T-helper 1 cell treated with Interleukin-12 subunit alpha and Interleukin-12 subunit beta and Interleukin-4 antibody, amounts not matched to agents 30 μg/mL and 1 μg/mL, for 36 hours (primary cell): ENCODE data around the gene RASA3.
"Not testable (repeated sequence)": the region's sequence is repeated elsewhere in the genome, so short reads cannot be mapped to it uniquely, and the experiment has no call there.

Source experiments
- H3K27ac Mint-ChIP-seq: one replicate; pipeline ENCODE4 v1.8.0; 2021; ENCODE audit warnings: mild to moderate bottlenecking, mixed read lengths
- H3K27me3 Mint-ChIP-seq: one replicate; pipeline ENCODE4 v1.8.0; 2021; ENCODE audit warnings: low read depth, mixed read lengths
- H3K36me3 Mint-ChIP-seq: one replicate; pipeline ENCODE4 v1.8.0; 2021; ENCODE audit warnings: low read depth, mixed read lengths
- H3K4me1 Mint-ChIP-seq: one replicate; pipeline ENCODE4 v1.8.0; 2021; ENCODE audit warnings: low read depth, mixed read lengths
- H3K4me3 Mint-ChIP-seq: one replicate; pipeline ENCODE4 v1.8.0; 2021; ENCODE audit warnings: mild to moderate bottlenecking, moderate library complexity, mixed read lengths
- H3K9me3 Mint-ChIP-seq: one replicate; pipeline ENCODE4 v1.8.0; 2021; ENCODE audit warnings: mixed read lengths

Gene RASA3

DNA sequence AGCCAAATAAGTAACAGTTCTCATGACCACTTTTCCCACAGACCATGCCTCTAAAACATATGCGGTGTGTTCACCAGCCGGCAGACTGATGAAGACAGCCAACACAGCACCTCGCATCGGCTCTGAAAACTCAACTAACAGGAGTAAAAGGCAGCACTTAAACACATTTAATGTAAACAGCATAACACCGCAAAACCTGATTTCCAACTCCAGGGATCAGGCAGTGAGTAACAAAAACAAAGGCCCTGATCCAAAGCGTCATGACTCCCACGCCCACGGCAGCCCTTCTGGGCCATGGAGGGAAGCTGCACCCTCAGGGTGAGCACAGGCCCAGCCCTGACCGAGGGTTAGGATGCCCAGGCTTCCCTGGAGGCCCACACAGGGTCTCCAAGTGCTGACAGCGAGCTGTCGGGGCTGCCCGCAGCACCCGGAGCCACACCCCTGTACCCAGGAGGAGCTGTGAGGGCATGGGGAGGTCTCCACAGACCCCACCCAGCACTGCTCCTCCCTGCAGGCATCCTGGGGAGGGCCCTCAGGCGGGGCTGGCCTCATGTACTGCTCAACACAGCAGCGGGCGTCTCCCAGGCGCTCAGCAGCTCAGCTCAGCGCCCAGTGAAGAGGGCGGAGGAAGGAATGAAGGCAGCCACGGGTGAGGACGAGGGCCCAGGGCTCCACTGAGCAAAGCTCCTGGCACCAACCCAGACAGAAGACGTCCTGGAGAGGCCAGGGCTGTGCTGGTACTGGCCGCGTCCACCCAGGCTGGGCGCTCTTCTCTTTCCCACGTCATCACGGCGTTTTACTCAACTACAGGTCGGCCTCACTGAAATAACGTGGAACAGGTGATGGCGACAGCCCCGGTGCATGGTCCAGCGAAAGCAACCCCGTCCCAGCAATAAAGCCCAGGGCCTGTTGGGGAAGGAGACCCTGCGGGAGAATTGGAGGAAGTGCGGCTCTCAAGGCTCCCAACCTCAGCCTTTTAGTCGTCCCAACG is 53.7 kb downstream of the RASA3 start:
- Mint-ChIP-seq H3K4me1 (peaks cover 7% of the 10 kb centered on the region), H3K4me3 (no peak overlapping the region), H3K36me3 (peaks cover 19% of the 10 kb centered on the region), H3K9me3 (no peaks in the 10 kb centered on the region), H3K27me3 (no peaks in the 10 kb centered on the region), H3K27ac (no peak overlapping the region)

DNA sequence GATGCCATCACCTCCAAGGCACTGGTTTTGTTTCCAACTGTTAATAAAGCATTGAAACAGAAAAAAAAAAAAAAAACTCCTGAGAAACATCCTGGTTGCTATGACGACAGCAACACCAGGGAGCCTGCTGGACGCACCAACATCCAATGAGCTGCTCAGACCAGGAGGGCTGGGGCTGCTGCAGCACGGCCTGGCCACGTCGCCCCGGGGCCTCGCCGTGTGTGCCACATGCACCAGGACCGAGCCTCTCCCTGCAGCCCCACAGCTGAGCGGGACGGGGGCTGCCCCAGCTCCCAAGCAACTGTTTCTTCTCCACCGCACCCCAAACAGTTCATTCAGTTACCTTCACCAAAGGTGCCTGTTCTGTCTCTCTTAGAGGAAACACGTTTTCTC is 54.5 kb downstream of the RASA3 start:
- no peak overlapping the region for H3K4me3 Mint-ChIP-seq
- peaks cover 7% of the 10 kb centered on the region for H3K4me1 Mint-ChIP-seq
- no peaks in the 10 kb centered on the region for H3K27me3 Mint-ChIP-seq
- no peak overlapping the region for H3K27ac Mint-ChIP-seq
- H3K9me3 Mint-ChIP-seq = no peaks in the 10 kb centered on the region
- peaks cover 18% of the 10 kb centered on the region for H3K36me3 Mint-ChIP-seq

DNA sequence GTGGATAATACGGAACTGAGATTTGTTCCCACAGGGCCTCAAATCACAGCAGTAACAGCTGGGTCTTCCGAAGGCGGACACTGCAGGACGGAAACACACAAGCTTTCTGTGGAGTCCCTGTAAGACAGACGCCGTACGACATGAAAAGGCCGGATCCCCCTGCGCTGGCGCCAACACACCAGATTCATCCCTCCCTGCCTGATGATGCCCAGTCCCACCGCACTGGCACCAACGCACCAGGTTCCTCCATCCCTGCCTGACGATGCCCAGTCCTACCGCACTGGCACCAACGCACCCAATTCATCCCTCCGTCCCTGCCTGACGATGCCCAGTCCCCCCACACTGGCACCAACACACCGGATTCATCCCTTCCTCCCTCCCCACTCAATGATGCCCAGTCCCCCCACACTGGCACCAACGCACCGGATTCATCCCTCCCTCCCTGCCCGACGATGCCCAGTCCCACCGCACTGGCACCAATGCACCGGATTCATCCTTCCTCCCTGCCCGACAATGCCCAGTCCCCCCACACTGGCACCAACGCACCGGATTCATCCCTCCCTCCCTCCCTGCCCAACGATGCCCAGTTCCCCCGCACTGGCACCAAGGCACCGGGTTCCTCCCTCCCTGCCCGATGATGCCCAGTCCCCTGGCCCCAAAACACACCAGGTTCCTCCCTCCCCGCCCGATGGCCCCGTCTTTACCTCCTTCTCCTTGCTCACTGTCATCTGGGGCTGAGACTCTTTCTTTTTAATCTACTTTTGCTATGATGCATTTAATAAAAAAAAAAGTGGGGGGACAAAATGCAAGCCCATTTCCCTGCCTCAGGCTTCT is 55.1 kb downstream of the RASA3 start:
- H3K4me1 Mint-ChIP-seq = peaks cover 7% of the 10 kb centered on the region
- H3K27ac Mint-ChIP-seq = no peak overlapping the region
- no peak overlapping the region for H3K4me3 Mint-ChIP-seq
- peaks cover 3% of the 10 kb centered on the region for H3K9me3 Mint-ChIP-seq
- H3K27me3 Mint-ChIP-seq = no peaks in the 10 kb centered on the region
- peaks cover 23% of the 10 kb centered on the region for H3K36me3 Mint-ChIP-seq

DNA sequence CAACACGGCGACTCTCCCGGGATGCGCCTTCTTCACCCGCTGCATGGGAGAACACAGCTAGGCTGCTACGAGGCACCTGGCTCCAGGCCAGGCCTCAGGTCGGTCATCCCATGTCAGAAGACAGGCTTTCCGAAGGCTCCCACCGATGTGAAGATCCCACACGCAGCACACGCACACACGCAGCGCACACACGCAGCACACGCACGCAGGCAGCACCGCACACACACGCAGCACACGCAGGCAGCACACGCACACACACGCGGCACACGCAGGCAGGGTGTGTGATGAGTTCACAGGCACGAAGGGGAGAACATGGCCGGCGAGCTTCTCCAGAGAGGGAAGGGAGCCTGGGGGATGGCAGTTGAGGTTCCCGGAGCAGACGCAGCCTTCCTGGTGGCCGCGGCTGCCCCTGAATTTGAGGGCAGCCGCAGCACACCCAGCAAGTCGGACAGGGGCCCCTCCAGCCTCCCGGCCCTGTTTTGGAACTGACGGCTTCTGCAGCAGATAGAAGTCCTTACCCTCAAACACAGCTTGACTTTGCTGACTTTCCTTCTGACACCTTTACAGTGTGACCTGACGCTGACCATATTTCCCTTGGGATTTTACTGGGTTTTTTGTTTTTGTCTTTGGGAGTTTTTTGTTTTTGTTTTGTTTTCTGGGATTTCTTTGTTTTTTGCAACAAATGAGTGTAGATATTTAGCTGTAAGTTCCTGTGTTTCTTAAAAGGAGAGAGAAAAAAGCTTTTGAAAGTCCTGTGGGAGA is 55.9 kb downstream of the RASA3 start:
- Mint-ChIP-seq H3K4me3 (no peak overlapping the region), H3K4me1 (peaks cover 11% of the 10 kb centered on the region), H3K27ac (no peak overlapping the region), H3K9me3 (peaks cover 7% of the 10 kb centered on the region), H3K27me3 (no peaks in the 10 kb centered on the region), H3K36me3 (peaks cover 30% of the 10 kb centered on the region)

DNA sequence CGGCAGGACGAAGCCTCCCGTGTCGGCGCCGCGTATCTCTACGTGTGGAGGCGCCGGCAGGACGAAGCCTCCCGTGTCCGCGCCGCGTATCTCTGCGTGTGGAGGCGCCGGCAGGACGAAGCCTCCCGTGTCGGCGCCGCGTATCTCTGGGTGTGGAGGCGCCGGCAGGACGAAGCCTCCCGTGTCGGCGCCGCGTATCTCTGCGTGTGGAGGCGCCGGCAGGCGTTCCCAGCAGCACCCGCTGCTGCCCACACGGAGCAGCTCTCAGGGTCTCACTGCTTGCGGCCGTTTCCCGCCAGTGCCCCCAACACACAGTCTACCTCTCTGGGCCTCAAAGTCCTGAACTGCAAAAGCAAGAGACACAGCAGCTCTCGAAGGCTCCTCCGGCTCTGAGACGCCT is 56.6 kb downstream of the RASA3 start:
- Mint-ChIP-seq H3K9me3 (peaks cover 12% of the 10 kb centered on the region), H3K4me1 (peaks cover 14% of the 10 kb centered on the region), H3K36me3 (peaks cover 34% of the 10 kb centered on the region)
- H3K27ac Mint-ChIP-seq, H3K27me3 Mint-ChIP-seq, H3K4me3 Mint-ChIP-seq: not testable (repeated sequence)

DNA sequence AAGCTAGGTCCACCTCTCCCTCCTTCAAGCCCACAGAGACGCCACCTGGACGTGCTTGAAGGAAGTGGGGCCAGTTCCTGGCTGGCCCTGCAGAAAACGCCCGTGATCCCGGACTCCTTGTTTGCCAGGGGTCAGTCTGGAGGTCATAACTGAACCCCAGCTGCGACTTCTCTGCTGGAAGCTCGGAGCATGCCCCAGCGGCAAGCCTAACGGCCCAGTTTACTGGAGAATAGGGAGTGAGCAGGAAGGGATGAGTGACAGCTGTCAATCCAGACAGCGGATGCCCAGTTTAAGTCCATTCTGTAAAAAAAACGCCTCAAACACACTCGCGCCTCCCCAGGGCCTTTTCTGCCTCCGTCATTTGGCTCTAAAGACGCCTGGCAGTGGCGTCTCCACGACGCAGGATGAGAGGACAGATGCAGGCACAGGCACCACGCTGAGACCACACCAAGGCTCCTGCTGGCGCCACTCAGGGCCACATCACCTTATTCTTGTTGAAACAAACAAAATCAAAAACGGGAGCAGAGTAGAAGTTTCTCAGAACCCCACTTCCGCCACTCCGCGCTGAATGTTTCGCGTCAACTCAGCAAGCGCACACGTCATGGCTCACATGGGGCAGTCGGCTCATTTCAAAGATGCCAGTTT is 57.6 kb downstream of the RASA3 start:
- no peak overlapping the region for H3K4me3 Mint-ChIP-seq
- peaks cover 13% of the 10 kb centered on the region for H3K9me3 Mint-ChIP-seq
- H3K27me3 Mint-ChIP-seq = no peaks in the 10 kb centered on the region
- H3K4me1 Mint-ChIP-seq = peaks cover 14% of the 10 kb centered on the region
- no peak overlapping the region for H3K27ac Mint-ChIP-seq
- H3K36me3 Mint-ChIP-seq = peaks cover 34% of the 10 kb centered on the region

DNA sequence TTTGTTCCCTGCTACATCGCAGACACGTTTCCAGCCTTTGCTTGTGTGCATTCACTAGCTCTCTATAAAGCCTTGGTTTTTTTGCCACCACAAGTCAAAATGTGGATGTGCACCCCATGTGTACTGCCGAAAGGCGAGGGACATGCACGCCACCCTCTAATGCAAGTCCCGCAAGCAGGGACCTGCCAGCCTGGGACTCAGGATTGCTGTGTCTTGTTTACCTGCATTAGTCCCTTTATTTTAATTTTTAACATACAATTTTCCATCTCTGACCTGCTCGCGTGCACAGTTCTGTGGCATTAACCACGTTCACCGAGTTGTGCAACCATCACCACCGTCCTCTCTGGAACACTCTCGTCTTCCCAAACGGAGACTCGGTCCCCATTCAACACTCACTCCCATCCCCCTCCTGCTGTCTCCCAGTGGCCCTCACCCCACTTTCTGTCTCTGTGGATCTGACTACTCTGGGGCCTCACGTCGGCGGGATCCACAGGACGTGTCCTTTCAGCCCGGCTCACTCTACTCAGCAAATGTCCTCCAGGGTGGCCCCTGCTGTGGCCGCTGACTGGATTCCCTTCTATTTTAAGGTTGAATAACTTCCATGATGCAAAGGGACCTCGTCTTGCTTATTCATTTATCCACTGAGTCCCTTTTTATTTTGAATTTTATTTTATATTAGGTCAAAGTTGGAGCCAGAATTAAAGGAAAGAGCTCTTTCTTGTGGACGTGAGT is 58.4 kb downstream of the RASA3 start:
- Mint-ChIP-seq H3K27me3 (no peaks in the 10 kb centered on the region), H3K4me1 (peaks cover 13% of the 10 kb centered on the region), H3K36me3 (peaks cover 34% of the 10 kb centered on the region), H3K4me3 (no peak overlapping the region), H3K9me3 (peaks cover 13% of the 10 kb centered on the region), H3K27ac (no peak overlapping the region)

DNA sequence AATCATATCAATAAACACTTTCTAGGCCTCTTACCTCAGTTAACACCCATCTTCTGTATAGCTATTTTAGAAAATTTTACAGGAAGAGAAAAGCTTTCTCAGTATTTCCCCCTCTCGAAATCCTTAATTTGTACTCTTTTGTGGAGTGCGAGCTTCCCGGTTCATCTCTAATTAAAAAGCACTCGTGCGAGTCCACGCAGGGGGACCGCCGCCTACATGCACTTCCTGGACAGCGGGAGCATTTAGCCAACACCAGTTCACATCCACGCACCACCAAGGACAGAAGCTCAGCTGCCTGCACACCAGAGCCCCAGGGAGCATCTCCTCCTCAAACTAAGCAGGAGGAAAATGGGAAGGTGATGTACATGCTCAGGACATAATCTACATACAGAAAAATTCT is 60.0 kb downstream of the RASA3 start:
- Mint-ChIP-seq H3K4me3 (no peak overlapping the region), H3K9me3 (peaks cover 13% of the 10 kb centered on the region), H3K4me1 (peaks cover 29% of the 10 kb centered on the region), H3K36me3 (peaks cover 48% of the 10 kb centered on the region), H3K27ac (no peak overlapping the region), H3K27me3 (no peaks in the 10 kb centered on the region)

DNA sequence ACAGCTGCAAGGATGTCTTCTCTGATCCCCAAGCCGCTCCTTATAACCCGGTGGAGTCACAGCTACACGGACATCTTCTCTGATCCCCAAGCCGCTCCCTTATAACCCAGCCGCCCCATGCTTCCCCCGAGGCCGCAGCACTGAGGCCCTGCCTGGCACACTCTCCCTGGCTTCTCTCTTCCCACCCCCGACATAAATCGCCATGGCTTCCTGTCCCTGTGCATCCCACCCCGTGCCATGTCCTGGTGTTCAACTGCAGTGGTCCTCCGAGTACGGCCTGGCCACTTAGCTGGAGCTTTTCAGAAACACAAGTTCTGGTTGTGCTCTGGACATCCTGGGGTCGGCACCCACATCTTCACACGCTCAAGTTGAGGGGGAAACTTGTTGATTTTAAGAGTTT is 60.4 kb downstream of the RASA3 start:
- H3K27ac Mint-ChIP-seq = no peak overlapping the region
- no peaks in the 10 kb centered on the region for H3K27me3 Mint-ChIP-seq
- H3K4me3 Mint-ChIP-seq = no peak overlapping the region
- H3K4me1 Mint-ChIP-seq = peaks cover 32% of the 10 kb centered on the region
- H3K9me3 Mint-ChIP-seq = peaks cover 13% of the 10 kb centered on the region
- H3K36me3 Mint-ChIP-seq = peaks cover 49% of the 10 kb centered on the region

DNA sequence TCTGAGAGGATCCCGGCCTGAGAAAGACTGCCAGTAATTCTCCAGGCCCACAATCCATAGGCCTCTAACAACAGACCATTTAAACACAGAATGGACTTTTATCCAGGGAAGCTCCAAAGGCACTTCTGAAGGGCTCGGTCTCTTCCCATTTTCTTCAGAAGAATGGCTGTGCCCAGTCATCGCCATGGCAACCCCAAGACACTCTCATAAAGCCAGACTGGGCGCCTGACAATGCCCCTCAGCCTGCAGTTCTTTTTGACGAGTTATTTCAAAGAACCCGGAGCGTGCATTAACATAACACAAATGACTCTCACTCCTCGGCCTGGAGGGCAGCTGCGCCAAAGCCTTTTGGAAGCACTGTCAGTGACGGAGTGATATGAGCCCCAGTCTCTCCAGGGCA is 61.0 kb downstream of the RASA3 start:
- H3K4me3 Mint-ChIP-seq = no peak overlapping the region
- H3K9me3 Mint-ChIP-seq = peaks cover 13% of the 10 kb centered on the region
- peaks cover 34% of the 10 kb centered on the region for H3K4me1 Mint-ChIP-seq
- peaks cover 46% of the 10 kb centered on the region for H3K36me3 Mint-ChIP-seq
- H3K27me3 Mint-ChIP-seq = no peaks in the 10 kb centered on the region
- H3K27ac Mint-ChIP-seq = no peak overlapping the region

DNA sequence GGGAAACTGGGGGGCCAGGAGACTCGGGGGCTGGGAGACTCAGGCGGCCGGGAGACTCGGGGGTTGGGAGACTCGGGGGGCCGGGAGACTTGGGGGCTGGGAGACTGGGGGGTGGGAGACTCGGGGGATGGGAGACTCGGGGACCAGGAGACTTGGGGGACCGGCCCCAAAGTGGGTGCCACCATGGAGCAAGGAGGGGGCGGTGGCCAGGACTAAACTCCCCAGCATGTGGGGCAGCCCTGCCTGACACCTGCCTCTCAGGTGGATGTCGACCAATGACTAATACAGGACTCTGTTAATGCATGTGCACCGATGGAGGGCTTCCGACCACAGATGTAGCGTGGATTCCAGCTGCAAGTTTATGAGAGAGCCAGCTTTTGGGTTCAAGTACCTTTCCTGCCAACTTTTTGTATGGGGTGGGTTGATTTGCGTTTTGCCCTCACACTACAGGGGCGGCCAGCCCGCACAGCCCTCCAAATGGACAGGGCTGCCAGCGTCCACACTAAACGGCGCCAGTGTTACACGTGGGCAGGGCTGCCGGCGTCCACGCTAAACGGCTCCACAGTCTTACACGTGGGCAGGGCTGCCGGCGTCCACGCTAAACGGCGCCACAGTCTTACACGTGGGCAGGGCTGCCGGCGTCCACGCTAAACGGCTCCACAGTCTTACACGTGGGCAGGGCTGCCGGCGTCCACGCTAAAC is 62.2 kb downstream of the RASA3 start:
- Mint-ChIP-seq H3K9me3 (peaks cover 13% of the 10 kb centered on the region), H3K4me3 (no peak overlapping the region), H3K36me3 (peaks cover 49% of the 10 kb centered on the region), H3K27ac (no peak overlapping the region), H3K4me1 (peaks cover 44% of the 10 kb centered on the region), H3K27me3 (no peaks in the 10 kb centered on the region)

DNA sequence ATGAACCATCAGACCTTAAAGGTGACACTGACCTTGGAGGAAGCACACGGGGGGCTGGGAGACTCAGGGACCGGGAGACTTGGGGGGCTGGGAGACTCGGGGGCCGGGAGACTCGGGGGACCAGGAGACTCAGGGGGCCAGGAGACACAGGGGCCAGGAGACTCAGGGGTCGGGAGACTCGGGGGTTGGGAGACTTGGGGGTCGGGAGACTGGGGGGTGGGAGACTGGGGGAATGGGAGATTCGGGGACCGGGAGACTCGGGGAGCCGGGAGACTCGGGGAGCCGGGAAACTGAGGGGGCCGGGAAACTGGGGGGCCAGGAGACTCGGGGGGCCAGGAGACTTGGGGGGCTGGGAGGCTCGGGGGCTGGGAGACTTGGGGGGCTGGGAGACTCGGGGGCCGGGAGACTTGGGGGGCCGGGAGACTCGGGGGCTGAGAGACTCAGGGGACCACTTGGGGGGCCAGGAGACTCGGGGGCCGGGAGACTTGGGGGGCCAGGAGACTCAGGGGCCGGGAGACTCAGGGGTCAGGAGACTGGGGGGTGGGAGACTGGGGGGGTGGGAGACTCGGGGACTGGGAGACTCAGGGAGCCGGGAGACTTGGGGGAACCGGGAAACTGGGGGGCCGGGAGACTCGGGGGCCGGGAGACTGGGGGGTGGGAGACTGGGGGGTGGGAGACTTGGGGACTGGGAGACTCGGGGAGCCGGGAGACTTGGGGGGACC is 62.9 kb downstream of the RASA3 start:
- Mint-ChIP-seq H3K4me1 (peaks cover 49% of the 10 kb centered on the region), H3K27me3 (no peaks in the 10 kb centered on the region), H3K27ac (no peak overlapping the region), H3K4me3 (no peak overlapping the region), H3K36me3 (peaks cover 48% of the 10 kb centered on the region), H3K9me3 (peaks cover 13% of the 10 kb centered on the region)
